ENCODE measurements around the gene PIH1D1. TPM values are rescaled to one million over a fixed set of nuclear protein-coding genes. Genes with fewer than 3 reads are reported as not detected.
A peak's percentile ranks its signal among the peaks of the same experiment; 100 is the strongest.

PIH1D1 gene
- total RNA-seq, 1 donor from 2014 or later, result 83.7 TPM

DNA sequence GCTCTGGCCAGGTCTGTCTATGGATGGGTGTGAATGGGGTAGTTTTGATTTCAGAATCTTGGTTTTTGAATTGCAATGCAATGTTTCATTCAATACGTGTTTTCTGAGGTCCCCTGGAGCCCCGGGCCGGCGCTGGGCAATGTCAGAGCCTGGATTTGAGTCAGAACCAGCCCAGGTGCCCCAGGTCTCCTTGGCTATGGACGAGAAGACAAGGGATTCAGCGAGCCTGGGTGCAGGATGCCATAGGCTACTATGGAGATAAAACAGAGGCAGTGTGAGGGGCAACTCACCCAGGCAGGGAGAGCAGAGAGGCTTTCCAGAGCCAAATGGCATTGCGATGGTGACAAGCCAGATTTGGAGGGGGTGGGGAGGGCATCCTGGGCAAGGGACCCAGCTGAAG lies 34.6 kb upstream of the PIH1D1 start:
- Mint-ChIP-seq H3K27ac (peak overlapping the region; percentile 50), H3K4me1 (peaks cover 23% of the 10 kb centered on the region), H3K27me3 (ENCODE audit: low read depth) (peaks cover 2% of the 10 kb centered on the region), H3K9me3 (no peaks in the 10 kb centered on the region), H3K4me3 (no peak overlapping the region), H3K36me3 (peaks cover 19% of the 10 kb centered on the region)
- TF ChIP-seq, protein P1, sequence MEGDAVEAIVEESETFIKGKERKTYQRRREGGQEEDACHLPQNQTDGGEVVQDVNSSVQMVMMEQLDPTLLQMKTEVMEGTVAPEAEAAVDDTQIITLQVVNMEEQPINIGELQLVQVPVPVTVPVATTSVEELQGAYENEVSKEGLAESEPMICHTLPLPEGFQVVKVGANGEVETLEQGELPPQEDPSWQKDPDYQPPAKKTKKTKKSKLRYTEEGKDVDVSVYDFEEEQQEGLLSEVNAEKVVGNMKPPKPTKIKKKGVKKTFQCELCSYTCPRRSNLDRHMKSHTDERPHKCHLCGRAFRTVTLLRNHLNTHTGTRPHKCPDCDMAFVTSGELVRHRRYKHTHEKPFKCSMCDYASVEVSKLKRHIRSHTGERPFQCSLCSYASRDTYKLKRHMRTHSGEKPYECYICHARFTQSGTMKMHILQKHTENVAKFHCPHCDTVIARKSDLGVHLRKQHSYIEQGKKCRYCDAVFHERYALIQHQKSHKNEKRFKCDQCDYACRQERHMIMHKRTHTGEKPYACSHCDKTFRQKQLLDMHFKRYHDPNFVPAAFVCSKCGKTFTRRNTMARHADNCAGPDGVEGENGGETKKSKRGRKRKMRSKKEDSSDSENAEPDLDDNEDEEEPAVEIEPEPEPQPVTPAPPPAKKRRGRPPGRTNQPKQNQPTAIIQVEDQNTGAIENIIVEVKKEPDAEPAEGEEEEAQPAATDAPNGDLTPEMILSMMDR (IDR thresholded peaks at IDR 0.05; ENCODE audit: unreplicated experiment), result no peak
- DNase-seq (ENCODE audit: low spot score in 2 of 2, unreplicated experiment in 2 of 2), result no peak

DNA sequence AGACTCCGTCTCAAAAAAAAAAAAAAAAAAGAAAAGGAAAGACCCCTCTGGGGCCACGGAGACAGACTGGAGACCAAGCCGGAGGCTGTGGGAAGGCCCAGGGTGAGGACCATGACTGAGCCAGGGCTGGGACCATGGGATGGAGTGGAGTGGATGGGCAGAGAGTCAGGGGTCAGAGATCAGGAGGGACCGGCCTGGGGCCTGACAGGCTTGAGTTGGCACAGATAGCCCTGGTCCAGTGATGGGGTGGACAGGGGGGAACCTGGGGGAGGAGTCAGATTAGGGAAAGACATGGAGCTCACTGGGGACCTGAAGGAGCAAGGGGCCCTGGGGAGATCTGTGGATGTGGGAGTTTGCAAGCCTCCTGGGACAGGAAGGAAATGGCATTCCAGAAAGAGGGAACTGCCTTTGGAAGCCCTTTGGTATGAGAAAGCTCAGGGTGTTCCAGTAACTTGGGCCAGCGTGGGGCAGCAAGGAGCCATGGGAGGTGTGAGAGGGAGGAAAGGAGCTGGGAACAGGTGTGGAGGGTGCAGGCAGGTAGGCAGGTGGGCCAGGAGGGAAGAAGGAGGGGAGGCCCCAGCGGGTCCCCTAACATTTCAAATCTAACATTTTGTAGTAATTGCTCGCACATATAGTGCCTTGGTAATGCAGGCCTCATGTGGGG lies 29.5 kb upstream of the PIH1D1 start:
- Mint-ChIP-seq H3K4me1 (peaks cover 2% of the 10 kb centered on the region), H3K27ac (no peak overlapping the region), H3K36me3 (no peaks in the 10 kb centered on the region), H3K27me3 (ENCODE audit: low read depth) (peaks cover 5% of the 10 kb centered on the region), H3K4me3 (no peak overlapping the region), H3K9me3 (no peaks in the 10 kb centered on the region)
- DNase-seq (ENCODE audit: low spot score in 2 of 2, unreplicated experiment in 2 of 2), result no peak
- TF ChIP-seq, protein P1 (IDR thresholded peaks at IDR 0.05; ENCODE audit: unreplicated experiment), result no peak

DNA sequence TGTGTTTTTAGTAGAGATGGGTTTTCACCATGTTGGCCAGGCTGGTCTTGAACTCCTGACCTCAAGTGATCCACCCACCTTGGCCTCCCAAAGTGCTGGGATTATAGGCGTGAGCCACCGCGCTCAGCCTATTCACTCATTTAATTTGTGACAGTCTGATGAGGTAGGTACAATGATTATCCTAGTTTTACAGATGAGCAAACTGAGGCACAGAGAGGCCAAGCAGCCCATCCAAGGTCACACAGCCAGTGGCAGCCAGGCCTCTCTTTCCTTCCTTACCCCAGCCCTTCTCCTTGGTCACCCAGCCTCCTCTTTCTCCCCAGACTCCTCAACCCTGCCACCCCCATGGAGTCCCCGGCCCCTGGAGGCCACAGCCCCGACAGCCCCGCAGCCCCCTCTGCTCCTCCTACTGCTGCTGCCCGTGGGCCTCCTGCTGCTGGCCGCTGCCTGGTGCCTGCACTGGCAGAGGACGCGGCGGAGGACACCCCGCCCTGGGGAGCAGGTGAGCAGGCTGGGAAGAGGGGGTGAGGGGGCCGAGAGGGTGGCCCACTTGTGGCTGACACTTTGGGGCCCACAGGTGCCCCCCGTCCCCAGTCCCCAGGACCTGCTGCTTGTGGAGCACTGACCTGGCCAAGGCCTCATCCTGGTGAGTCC lies 28.5 kb upstream of the PIH1D1 start:
- TF ChIP-seq, protein P1 (IDR thresholded peaks at IDR 0.05; ENCODE audit: unreplicated experiment), result no peak
- Mint-ChIP-seq H3K36me3 (no peaks in the 10 kb centered on the region), H3K27me3 (ENCODE audit: low read depth) (peaks cover 13% of the 10 kb centered on the region), H3K27ac (no peak overlapping the region), H3K4me3 (no peak overlapping the region), H3K9me3 (no peaks in the 10 kb centered on the region), H3K4me1 (peaks cover 4% of the 10 kb centered on the region)
- no peak for DNase-seq (ENCODE audit: low spot score in 2 of 2, unreplicated experiment in 2 of 2)

DNA sequence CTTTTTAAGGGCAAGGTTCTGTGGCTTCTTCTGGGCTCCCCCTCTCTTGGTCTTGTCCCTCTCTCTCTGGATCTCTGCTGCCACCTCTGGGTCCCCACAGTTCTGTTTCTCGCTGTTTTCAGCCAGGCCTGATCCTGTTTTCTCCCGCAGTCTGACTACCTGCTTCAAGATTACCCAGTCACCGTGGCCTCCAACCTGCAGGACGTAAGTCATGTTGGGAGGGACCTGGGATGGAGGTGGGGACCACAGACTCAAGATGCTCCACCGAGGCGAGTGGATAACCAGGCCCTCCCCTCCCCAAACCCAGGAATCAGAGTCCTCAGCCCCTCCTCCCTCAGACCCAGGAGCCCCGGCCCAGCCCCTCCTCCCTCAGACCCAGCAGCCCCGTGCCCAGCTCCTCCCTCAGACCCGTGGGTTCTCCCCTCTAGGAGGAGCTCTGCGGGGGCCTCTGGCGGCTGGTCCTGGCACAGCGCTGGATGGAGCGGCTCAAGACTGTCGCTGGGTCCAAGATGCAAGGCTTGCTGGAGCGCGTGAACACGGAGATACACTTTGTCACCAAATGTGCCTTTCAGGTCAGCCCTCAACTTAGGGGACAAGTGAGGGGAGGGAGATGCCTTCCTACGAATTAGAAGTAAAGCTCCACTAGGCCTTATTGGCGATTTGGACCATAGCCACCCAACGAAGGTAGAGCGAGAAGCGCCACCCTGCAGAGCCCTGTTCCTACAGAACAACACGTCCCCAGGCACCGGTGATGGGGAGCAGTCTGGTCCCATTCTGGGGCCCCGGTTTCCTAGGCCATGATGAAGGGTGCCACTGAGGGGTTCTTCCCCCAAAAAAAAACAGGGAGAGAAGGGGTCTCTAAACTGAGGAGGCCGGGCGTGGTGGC lies 24.6 kb upstream of the PIH1D1 start:
- Mint-ChIP-seq H3K9me3 (no peaks in the 10 kb centered on the region), H3K36me3 (no peaks in the 10 kb centered on the region), H3K27ac (no peak overlapping the region), H3K4me1 (peaks cover 4% of the 10 kb centered on the region), H3K27me3 (ENCODE audit: low read depth) (peaks cover 24% of the 10 kb centered on the region), H3K4me3 (no peak overlapping the region)
- TF ChIP-seq, protein P1 (IDR thresholded peaks at IDR 0.05; ENCODE audit: unreplicated experiment), result peak; percentile 22
- DNase-seq (ENCODE audit: low spot score in 2 of 2, unreplicated experiment in 2 of 2), result peak; percentile 51 to 73

DNA sequence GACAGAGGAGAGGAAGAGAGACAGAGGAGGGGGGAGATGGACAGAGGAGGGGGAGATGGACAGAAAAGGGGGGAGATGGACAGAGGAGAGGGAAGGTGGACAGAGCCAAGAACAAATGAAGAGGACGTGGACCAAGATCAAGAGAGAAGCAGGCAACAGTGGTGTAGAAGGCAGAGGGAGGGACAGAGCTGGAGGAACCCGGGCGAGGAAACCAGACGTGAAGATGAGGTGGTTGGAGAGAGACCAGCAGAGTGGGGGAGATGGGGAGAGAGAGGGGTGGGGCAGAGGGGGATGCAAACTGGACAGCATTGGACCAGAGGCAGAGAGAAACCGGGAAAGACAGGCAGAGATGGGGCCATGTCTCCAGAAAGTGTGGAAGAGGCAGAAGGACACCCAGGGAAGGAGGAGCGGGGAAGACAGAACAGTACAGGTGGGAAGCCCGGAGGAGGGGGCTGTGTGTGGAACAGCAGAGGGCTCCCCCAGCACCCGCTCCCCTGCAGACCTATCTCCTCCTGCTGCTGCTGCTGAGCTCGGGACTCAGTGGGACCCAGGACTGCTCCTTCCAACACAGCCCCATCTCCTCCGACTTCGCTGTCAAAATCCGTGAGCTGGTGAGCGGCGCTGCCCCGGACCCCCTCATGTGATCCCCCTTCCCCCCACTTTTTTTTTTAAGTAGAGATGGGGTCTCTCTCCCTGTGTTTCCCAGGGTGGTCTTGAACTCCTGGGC lies 23.7 kb upstream of the PIH1D1 start:
- H3K4me3 Mint-ChIP-seq, result peak overlapping the region; percentile 66
- no peaks in the 10 kb centered on the region for H3K9me3 Mint-ChIP-seq
- H3K27ac Mint-ChIP-seq, result no peak overlapping the region
- H3K27me3 Mint-ChIP-seq (ENCODE audit: low read depth), result peaks cover 24% of the 10 kb centered on the region
- TF ChIP-seq, protein P1 (IDR thresholded peaks at IDR 0.05; ENCODE audit: unreplicated experiment), result no peak
- H3K36me3 Mint-ChIP-seq, result peaks cover 2% of the 10 kb centered on the region
- peaks cover 4% of the 10 kb centered on the region for H3K4me1 Mint-ChIP-seq
- no peak for DNase-seq (ENCODE audit: low spot score in 2 of 2, unreplicated experiment in 2 of 2)

All from mesothelial cell of epicardium (in vitro differentiated cells).